K562 (cell line): ENCODE data around the gene FREM1. TPM values are rescaled to one million over a fixed set of nuclear protein-coding genes. Genes with fewer than 3 reads are reported as not detected.

Source experiments
- ATAC-seq: fragments of 200-7000 bp; cut with Tn5 transposase; 3 replicates; pipeline ENCODE4 v1.9.1; 2020; ENCODE audit warnings: moderate library complexity
- Bru-seq: library from RNA; stranded (reverse); fragments of 400-500 nt; gene quantifications from one replicate; lab custom pipeline; 2021; lab: Mats Ljungman, UMichigan
- BruChase-seq, 2 experiments: library from RNA; stranded (reverse); fragments of 400-500 nt; gene quantifications; one replicate each; lab custom pipeline; 2021; lab: Mats Ljungman, UMichigan
- BruUV-seq: library from RNA; stranded (reverse); fragments of 400-500 nt; replicated peaks from 2 replicates; lab custom pipeline; 2021; lab: Mats Ljungman, UMichigan
- CTCF ChIA-PET: fragments of 300-600 bp; formaldehyde crosslinking; extraction: SDS; loops from one replicate; lab custom pipeline; 2021; ENCODE audit warnings: low intra/inter-chr PET ratio; lab: Yijun Ruan, JAX
- POLR2A ChIA-PET: fragments of 300-600, 350-650 bp; sonication (Branson Sonifier 250); formaldehyde crosslinking; extraction: SDS; loops from one replicate; lab custom pipeline; 2021; ENCODE audit warnings: antibody characterized with exemption, inconsistent platforms; lab: Yijun Ruan, JAX
- DNase-seq, 4 experiments: peaks; one replicate each; pipeline versions ENCODE4 v3.0.0 to v3.0.0-alpha.2; 2011 to 2018; ENCODE audit warnings: low spot score in 3 of 4, mixed read lengths in 3 of 4; ENCODE audit errors: extremely low read depth in 1 of 4
- FAIRE-seq: peaks from 2 replicates; lab custom pipeline; 2011; peaks lifted over from hg19 to GRCh38; lab: Jason Lieb, UNC
- H2AFZ ChIP-seq: 2 replicates; pipeline ENCODE4 v1.6.0; 2011; ENCODE audit warnings: low read depth, low read length, control low read depth, inconsistent platforms
- H3K27ac ChIP-seq: fragments of 200-600 bp; 3 replicates; pipeline ENCODE4 v1.8.0; 2011; ENCODE audit warnings: low read depth, mild to moderate bottlenecking, control low read depth, inconsistent platforms, low read length, moderate library complexity, mixed read lengths; ENCODE audit errors: extremely low read depth
- H3K27me3 ChIP-seq, 2 experiments: fragments of 300-600 bp in 1 of 2; 2 replicates in 1 of 2; 3 replicates in 1 of 2; pipeline versions ENCODE4 v1.6.0 to v1.8.0; 2011; ENCODE audit warnings: inconsistent platforms in 2 of 2, low read length in 2 of 2, mild to moderate bottlenecking in 1 of 2, mixed read lengths in 1 of 2, moderate library complexity in 1 of 2; ENCODE audit not compliant: control insufficient read depth in 2 of 2, insufficient read depth in 2 of 2
- H3K36me3 ChIP-seq: fragments of 300-600 bp; 3 replicates; pipeline ENCODE4 v1.8.0; 2011; ENCODE audit warnings: mild to moderate bottlenecking, low read length, inconsistent platforms; ENCODE audit not compliant: control insufficient read depth, insufficient read depth
- H3K4me1 ChIP-seq, 2 experiments: fragments of 200-600 bp in 1 of 2; replicated peaks in 1 of 2; 2 replicates in 1 of 2; 3 replicates in 1 of 2; pipeline versions ENCODE4 v1.5.1 to v1.8.0; 2011; ENCODE audit warnings: inconsistent platforms in 2 of 2, low read length in 2 of 2, mild to moderate bottlenecking in 1 of 2, mixed read lengths in 1 of 2, moderate library complexity in 1 of 2; ENCODE audit not compliant: control insufficient read depth in 2 of 2, insufficient read depth in 2 of 2
- H3K4me2 ChIP-seq: 2 replicates; pipeline ENCODE4 v1.6.1; 2011; ENCODE audit warnings: low read length, control low read depth, inconsistent platforms, mixed read lengths; ENCODE audit not compliant: insufficient read depth
- H3K4me3 ChIP-seq: fragments of 200-600 bp; sonication (generic), shearing (Covaris generic); 2 replicates; pipeline ENCODE4 v1.5.1; 2016; ENCODE audit warnings: control low read depth, inconsistent platforms
- H3K79me2 ChIP-seq: fragments of 200-600 bp; 3 replicates; pipeline ENCODE4 v1.8.0; 2011; ENCODE audit warnings: low read length, inconsistent platforms; ENCODE audit not compliant: control insufficient read depth, insufficient read depth
- H3K9ac ChIP-seq, 2 experiments: 2 replicates each; pipeline versions ENCODE4 v1.6.0 to v1.6.1; 2011; ENCODE audit warnings: low read depth in 2 of 2, low read length in 2 of 2, control low read depth in 1 of 2, inconsistent platforms in 1 of 2, mild to moderate bottlenecking in 1 of 2, mixed read lengths in 1 of 2; ENCODE audit not compliant: insufficient read depth in 1 of 2
- H3K9me1 ChIP-seq: one replicate; pipeline ENCODE4 v1.6.0; 2011; ENCODE audit warnings: inconsistent platforms, mild to moderate bottlenecking, low read length, moderate library complexity; ENCODE audit not compliant: control insufficient read depth, insufficient read depth
- H3K9me3 ChIP-seq: replicated peaks from 2 replicates; pipeline ENCODE4 v1.5.1; 2011; ENCODE audit warnings: low read depth, low read length, inconsistent platforms; ENCODE audit not compliant: control insufficient read depth, insufficient read depth
- H4K20me1 ChIP-seq: replicated peaks from 2 replicates; pipeline ENCODE4 v1.6.1; 2011; ENCODE audit warnings: low read length, inconsistent platforms, mixed read lengths; ENCODE audit not compliant: control insufficient read depth, insufficient read depth
- CREB3L1 ChIP-seq: fragments of 450-650 bp; IDR thresholded peaks from 2 replicates; pipeline ENCODE4 v1.6.1; 2014; ENCODE audit warnings: low read depth, mild to moderate bottlenecking, moderate library complexity, borderline replicate concordance
- NR3C1 ChIP-seq: sonication (generic); formaldehyde crosslinking; IDR thresholded peaks from 2 replicates; pipeline ENCODE4 v1.8.1; 2022; ENCODE audit warnings: missing genetic modification reagents
- RBM22 ChIP-seq: fragments of 200-400 bp; formaldehyde crosslinking; IDR thresholded peaks from 2 replicates; pipeline ENCODE4 v1.6.1; 2018; ENCODE audit warnings: low read length, low read depth; ENCODE audit not compliant: poor library complexity, severe bottlenecking
- TOE1 ChIP-seq, 2 experiments: fragments of 450-650 bp in 1 of 2; sonication (generic) in 1 of 2; formaldehyde crosslinking in 1 of 2; IDR thresholded peaks; 2 replicates each; pipeline versions ENCODE4 v1.7.1 to v1.8.0; 2016 to 2022; ENCODE audit warnings: borderline replicate concordance in 2 of 2, mild to moderate bottlenecking in 2 of 2, antibody characterized with exemption in 1 of 2, inconsistent platforms in 1 of 2, low read depth in 1 of 2, missing genetic modification reagents in 1 of 2, moderate library complexity in 1 of 2
- VEZF1 ChIP-seq: fragments of 200-800 bp; sonication (Bioruptor generic); IDR thresholded peaks from 2 replicates; pipeline ENCODE4 v1.6.1; 2017; ENCODE audit warnings: missing genetic modification characterization, missing compliant biosample characterization
- WHSC1 ChIP-seq: IDR thresholded peaks from one replicate; pipeline ENCODE4 v1.6.1; 2012; ENCODE audit warnings: low read length, control low read depth, inconsistent platforms
- WGBS: fragments of 100-300 bp; shearing (Covaris generic); methylation state at CpG from one replicate; pipeline ENCODE4 v1.1.6; 2016; ENCODE audit warnings: low coverage, mixed read lengths; ENCODE audit not compliant: insufficient coverage; ENCODE audit errors: missing lambda C conversion rate; 5-methylcytosine and 5-hydroxymethylcytosine counted together
- in situ Hi-C: fragments of 300-500 bp; cut with MboI; formaldehyde crosslinking; loops from 4 replicates; pipeline ENCODE4 v1.15.0; 2018; ENCODE audit warnings: inconsistent platforms, mixed read lengths
- intact Hi-C: fragments of 100-400 bp; cut with micrococcal nuclease; formaldehyde crosslinking; loops from 2 replicates; pipeline ENCODE4 v1.14.2; 2022
- long read RNA-seq, 3 experiments: library from polyadenylated mRNA in 2 of 3; library from RNA in 1 of 3; unstranded in 2 of 3; stranded (forward) in 1 of 3; transcript quantifications; one replicate each; pipeline ENCODE4 v2.0.0, GENCODE V29; 2019 to 2022
- polyA minus RNA-seq, 3 experiments: library from RNA; depleted of rRNA, polyadenylated mRNA; stranded (reverse); fragments of >200 nt; gene quantifications; 2 replicates each; pipeline ENCODE4 v1.2.3, GENCODE V29; 2011
- polyA plus RNA-seq, 8 experiments: library from polyadenylated mRNA; depleted of rRNA in 4 of 8; stranded (reverse) in 5 of 8; unstranded in 3 of 8; fragments of >200 nt; fragmentation: Nextera tagmentation in 2 of 8; fragmentation: Illumina TruSeq in 1 of 8; extraction: Ambion mirVana in 2 of 8; extraction: Trizol in 1 of 8; gene quantifications; 2 replicates each; pipeline versions ENCODE4 v1.2.1 to v1.2.3, GENCODE V29; 2011 to 2014; ENCODE audit warnings: inconsistent platforms in 1 of 8, missing spikeins in 1 of 8
- total RNA-seq, 7 experiments: library from RNA; depleted of rRNA in 6 of 7; stranded (reverse); fragments of >200 nt in 6 of 7; fragmentation: Illumina TruSeq in 2 of 7; extraction: Trizol in 2 of 7; gene quantifications; 2 replicates each; pipeline versions ENCODE4 v1.2.1 to v1.2.3, GENCODE V29; 2011 to 2021; ENCODE audit warnings: low replicate concordance in 1 of 7

FREM1 gene, protein sequence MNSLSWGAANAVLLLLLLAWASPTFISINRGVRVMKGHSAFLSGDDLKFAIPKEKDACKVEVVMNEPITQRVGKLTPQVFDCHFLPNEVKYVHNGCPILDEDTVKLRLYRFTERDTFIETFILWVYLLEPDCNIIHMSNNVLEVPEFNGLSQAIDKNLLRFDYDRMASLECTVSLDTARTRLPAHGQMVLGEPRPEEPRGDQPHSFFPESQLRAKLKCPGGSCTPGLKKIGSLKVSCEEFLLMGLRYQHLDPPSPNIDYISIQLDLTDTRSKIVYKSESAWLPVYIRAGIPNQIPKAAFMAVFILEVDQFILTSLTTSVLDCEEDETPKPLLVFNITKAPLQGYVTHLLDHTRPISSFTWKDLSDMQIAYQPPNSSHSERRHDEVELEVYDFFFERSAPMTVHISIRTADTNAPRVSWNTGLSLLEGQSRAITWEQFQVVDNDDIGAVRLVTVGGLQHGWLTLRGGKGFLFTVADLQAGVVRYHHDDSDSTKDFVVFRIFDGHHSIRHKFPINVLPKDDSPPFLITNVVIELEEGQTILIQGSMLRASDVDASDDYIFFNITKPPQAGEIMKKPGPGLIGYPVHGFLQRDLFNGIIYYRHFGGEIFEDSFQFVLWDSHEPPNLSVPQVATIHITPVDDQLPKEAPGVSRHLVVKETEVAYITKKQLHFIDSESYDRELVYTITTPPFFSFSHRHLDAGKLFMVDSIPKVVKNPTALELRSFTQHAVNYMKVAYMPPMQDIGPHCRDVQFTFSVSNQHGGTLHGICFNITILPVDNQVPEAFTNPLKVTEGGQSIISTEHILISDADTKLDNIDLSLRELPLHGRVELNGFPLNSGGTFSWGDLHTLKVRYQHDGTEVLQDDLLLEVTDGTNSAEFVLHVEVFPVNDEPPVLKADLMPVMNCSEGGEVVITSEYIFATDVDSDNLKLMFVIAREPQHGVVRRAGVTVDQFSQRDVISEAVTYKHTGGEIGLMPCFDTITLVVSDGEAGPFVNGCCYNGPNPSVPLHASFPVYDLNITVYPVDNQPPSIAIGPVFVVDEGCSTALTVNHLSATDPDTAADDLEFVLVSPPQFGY (N-terminal part only)
- total RNA-seq (2011; cell fraction: chromatin; rRNA removed; ENCODE audit: low replicate concordance): 0.11 and 0.25 TPM in 2 replicates
- total RNA-seq (2011; cell fraction: nucleolus; rRNA removed): 0.13 TPM in 1 of 2 replicates, not detected in the other
- 0.15 and 0.29 TPM in 2 replicates for total RNA-seq (2011; cell fraction: nucleoplasm; rRNA removed)
- 0.04 TPM in 1 of 2 replicates, not detected in the other for total RNA-seq (2014; rRNA removed)
- 0.15 and 0.22 TPM in 2 replicates for total RNA-seq (2014; rRNA removed; fragmentation: Illumina TruSeq; extraction: Trizol)
- total RNA-seq (2015; rRNA removed; fragmentation: Illumina TruSeq; extraction: Trizol): 0.18 and 0.23 TPM in 2 replicates
- 0.11 and 0.13 TPM in 2 replicates for total RNA-seq (2021)
- 0.03 and 0.04 TPM in 2 replicates for polyA plus RNA-seq (2011; rRNA removed)
- polyA plus RNA-seq (2011; cell fraction: cytosol; rRNA removed): 0.03 TPM in 1 of 2 replicates, not detected in the other
- 0.13 TPM in 1 of 2 replicates, not detected in the other for polyA plus RNA-seq (2011; cell fraction: nucleus; rRNA removed)
- polyA plus RNA-seq (2012): 0.08 and 0.12 TPM in 2 replicates
- 0.24 and 0.25 TPM in 2 replicates for polyA plus RNA-seq (2014; fragmentation: Illumina TruSeq; extraction: Trizol)
- polyA plus RNA-seq (2014; fragmentation: Nextera tagmentation; extraction: Ambion mirVana): under 1 TPM in 1 of 2 experiments, not detected in 1; 0.07 TPM
- 0.05 TPM in 1 of 2 replicates, not detected in the other for polyA plus RNA-seq (2014; rRNA removed)
- 0.07 TPM in 1 of 2 replicates, not detected in the other for polyA minus RNA-seq (2011; rRNA and poly(A)+ RNA removed)
- 2.4 TPM in 1 of 2 replicates, not detected in the other for polyA minus RNA-seq (2011; cell fraction: cytosol; rRNA and poly(A)+ RNA removed)
- polyA minus RNA-seq (2011; cell fraction: nucleus; rRNA and poly(A)+ RNA removed): not detected in 2 replicates
- Bru-seq, nascent RNA: percentile 15 among the genes with signal in this experiment
- BruChase-seq, experiment 1, labeled RNA remaining after a 2-hour chase: percentile 18 among the genes with signal in this experiment
- percentile 15 among the genes with signal in this experiment for BruChase-seq, experiment 2, labeled RNA remaining after a 6-hour chase
- long read RNA-seq, experiment 1: 0 reads
- long read RNA-seq, experiment 2: 0 reads
- long read RNA-seq, experiment 3: 0 reads

- H3K9ac ChIP-seq: 0 out of 4 replicates have a peak within 1 kb of the TSS, but pooled peaks of 1 of the 2 experiments have one; percentile 36
- H3K4me1 ChIP-seq: peaks cover 0 to 11% of the 10 kb centered on the region in 2 experiments; a peak in 3 of 5 replicates
- POLR2A ChIA-PET: no interaction called here
- in situ Hi-C loops: no loop called here
- H4K20me1 ChIP-seq: no peaks in the 10 kb centered on the region
- H3K9me3 ChIP-seq: no peaks in the 10 kb centered on the region
- peak in 1 of 4 experiments; percentile 22 for DNase-seq
- TF ChIP-seq CREB3L1 (no peak), TOE1 (IDR thresholded peaks at IDR 0.05; ENCODE audit: borderline replicate concordance) (no peak), TOE1 (CRISPR knock-in tag; IDR thresholded peaks at IDR 0.05; ENCODE audit: borderline replicate concordance, low read depth) (no peak), VEZF1 (peak; percentile 21; the same call in 1 of the 2 replicates), RBM22 (no peak), NR3C1 (CRISPR knock-in tag) (no peak), WHSC1 (no peak)
- TF ChIP-seq, all 486 proteins: peak for 1
- Histone ChIP-seq H3K4me3 (no peak within 1 kb of the TSS), H3K27me3 (no peaks in the 10 kb centered on the region; a peak in 1 of 5 replicates), H2AFZ (no peak within 1 kb of the TSS), H3K4me2 (no peak within 1 kb of the TSS), H3K36me3 (no peaks in the 10 kb centered on the region), H3K27ac (no peak within 1 kb of the TSS), H3K79me2 (no peaks in the 10 kb centered on the region), H3K9me1 (no peaks in the 10 kb centered on the region)
- no peak for FAIRE-seq
- no TSS peak for BruUV-seq
- WGBS: 18% methylated on average over 14 of the region's 18 CpGs
- CTCF ChIA-PET: no interaction called here
- intact Hi-C loops: loop anchor here (10.0 kb wide), 1 partner anchor 1145 kb away; no protein-coding TSS in a partner anchor
- no peak for ATAC-seq
These were observed at the start of gene FREM1 for GRCh38 chr9:14909961-14910805. FREM1 (minus strand) TSS chr9:14910428; CDS start chr9:14868977, 41,451 bp downstream.
